ENCODE results near the gene SPEM1. TPM values are rescaled to one million over a fixed set of nuclear protein-coding genes. Genes with fewer than 3 reads are reported as not detected.

Gene SPEM1
- total RNA-seq, 1 experiment from 2014 or later = 0.33 TPM

DNA sequence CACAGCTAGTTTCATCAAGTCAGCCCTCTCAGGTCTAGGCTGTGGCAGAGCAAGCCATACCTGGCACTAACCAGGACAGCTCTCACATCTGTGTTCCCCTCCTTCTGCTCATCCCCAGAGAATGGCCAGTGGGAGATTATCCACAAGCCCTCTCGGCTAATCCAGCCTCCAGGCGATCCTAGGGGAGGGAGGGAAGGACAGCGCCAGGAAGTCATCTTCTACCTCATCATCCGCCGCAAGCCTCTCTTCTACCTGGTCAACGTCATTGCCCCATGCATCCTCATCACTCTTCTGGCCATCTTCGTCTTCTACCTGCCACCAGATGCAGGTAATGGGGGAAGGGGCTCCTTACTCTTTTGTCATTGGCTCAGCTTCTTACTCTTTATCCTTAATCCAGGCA is 28.3 kb downstream of the SPEM1 start:
- Histone ChIP-seq H2BK12ac (ENCODE audit: insufficient read length, low read depth, low read length) (no peak overlapping the region), H3K9me3 (ENCODE audit: control insufficient read depth, low read depth, low read length) (no peaks in the 10 kb centered on the region), H4K91ac (ENCODE audit: insufficient read length, low read depth, low read length) (no peak overlapping the region), H3K23me2 (ENCODE audit: insufficient read length, low read depth, low read length, poor library complexity, severe bottlenecking) (peaks cover 7% of the 10 kb centered on the region), H2BK120ac (ENCODE audit: low read depth, low read length, poor library complexity, severe bottlenecking) (no peak overlapping the region), H2BK5ac (ENCODE audit: insufficient read length, low read length) (no peak overlapping the region), H2BK15ac (ENCODE audit: low read depth, low read length) (no peak overlapping the region), H3K79me1 (ENCODE audit: insufficient read depth, low read depth, low read length, poor library complexity, severe bottlenecking) (no peaks in the 10 kb centered on the region), H3K79me2 (ENCODE audit: insufficient read depth, low read length) (no peaks in the 10 kb centered on the region), H3K4me2 (ENCODE audit: insufficient read depth, insufficient read length, low read length) (no peak overlapping the region), H4K5ac (ENCODE audit: insufficient read length, low read depth, low read length) (no peak overlapping the region), H2AK5ac (ENCODE audit: insufficient read length, low read length) (no peak overlapping the region), H3K27ac (ENCODE audit: insufficient read length, low read depth, low read length) (no peak overlapping the region), H3K56ac (ENCODE audit: insufficient read length, low read depth, low read length) (no peak overlapping the region), H3K4ac (ENCODE audit: low read depth, low read length) (no peak overlapping the region), H3T11ph (ENCODE audit: low read length) (no peak overlapping the region), H2AFZ (ENCODE audit: low read length) (no peak overlapping the region), H3K23ac (ENCODE audit: insufficient read length, low read depth, low read length) (no peak overlapping the region), H3K9ac (ENCODE audit: extremely low read depth, insufficient read length, low read length) (no peak overlapping the region), H3K14ac (ENCODE audit: insufficient read depth, low read length) (no peak overlapping the region), H4K8ac (replicated peaks; ENCODE audit: insufficient read length, low read depth, low read length) (no peak overlapping the region), H3K27me3 (ENCODE audit: insufficient read depth, low read length) (peaks cover 1% of the 10 kb centered on the region; the same call in 1 of the 2 replicates), H3K4me1 (ENCODE audit: insufficient read depth, low read length) (no peaks in the 10 kb centered on the region; the same call in 1 of the 2 replicates), H4K20me1 (ENCODE audit: control insufficient read depth, insufficient read depth, insufficient read length) (no peaks in the 10 kb centered on the region), H2BK20ac (ENCODE audit: low read depth, low read length, poor library complexity, severe bottlenecking) (no peak overlapping the region), H3K18ac (ENCODE audit: insufficient read length, low read depth, low read length) (no peak overlapping the region)
- TF ChIP-seq CTCF (conservative IDR thresholded peaks at IDR 0.05) = no peak
- H3K9me3 Mint-ChIP-seq = no peaks in the 10 kb centered on the region; a peak in 1 of 5 replicates
- no peak for DNase-seq
- no CpG with 5 or more reads among the region's 7 CpGs for WGBS (ENCODE audit: extremely low coverage, insufficient read length, low lambda C conversion rate)
- no peak overlapping the region for H3K27ac Mint-ChIP-seq
- peaks cover 7 to 18% (median 11%) of the 10 kb centered on the region in 3 experiments for H3K36me3 Mint-ChIP-seq (ENCODE audit: insufficient read depth in 1 of 3, low read depth in 3 of 3)
- no peak overlapping the region; a peak in 1 of 5 replicates for H3K4me3 Mint-ChIP-seq
- peaks cover 2% of the 10 kb centered on the region; the same call in 1 of the 2 replicates for H3K27me3 Mint-ChIP-seq (ENCODE audit: low read depth)
- H3K4me1 Mint-ChIP-seq = peaks cover 18 to 30% of the 10 kb centered on the region in 2 experiments
